ENCODE results near the gene PTGER2.
A peak's percentile ranks its signal among the peaks of the same experiment; 100 is the strongest.

The PTGER2 gene, protein sequence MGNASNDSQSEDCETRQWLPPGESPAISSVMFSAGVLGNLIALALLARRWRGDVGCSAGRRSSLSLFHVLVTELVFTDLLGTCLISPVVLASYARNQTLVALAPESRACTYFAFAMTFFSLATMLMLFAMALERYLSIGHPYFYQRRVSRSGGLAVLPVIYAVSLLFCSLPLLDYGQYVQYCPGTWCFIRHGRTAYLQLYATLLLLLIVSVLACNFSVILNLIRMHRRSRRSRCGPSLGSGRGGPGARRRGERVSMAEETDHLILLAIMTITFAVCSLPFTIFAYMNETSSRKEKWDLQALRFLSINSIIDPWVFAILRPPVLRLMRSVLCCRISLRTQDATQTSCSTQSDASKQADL

DNA sequence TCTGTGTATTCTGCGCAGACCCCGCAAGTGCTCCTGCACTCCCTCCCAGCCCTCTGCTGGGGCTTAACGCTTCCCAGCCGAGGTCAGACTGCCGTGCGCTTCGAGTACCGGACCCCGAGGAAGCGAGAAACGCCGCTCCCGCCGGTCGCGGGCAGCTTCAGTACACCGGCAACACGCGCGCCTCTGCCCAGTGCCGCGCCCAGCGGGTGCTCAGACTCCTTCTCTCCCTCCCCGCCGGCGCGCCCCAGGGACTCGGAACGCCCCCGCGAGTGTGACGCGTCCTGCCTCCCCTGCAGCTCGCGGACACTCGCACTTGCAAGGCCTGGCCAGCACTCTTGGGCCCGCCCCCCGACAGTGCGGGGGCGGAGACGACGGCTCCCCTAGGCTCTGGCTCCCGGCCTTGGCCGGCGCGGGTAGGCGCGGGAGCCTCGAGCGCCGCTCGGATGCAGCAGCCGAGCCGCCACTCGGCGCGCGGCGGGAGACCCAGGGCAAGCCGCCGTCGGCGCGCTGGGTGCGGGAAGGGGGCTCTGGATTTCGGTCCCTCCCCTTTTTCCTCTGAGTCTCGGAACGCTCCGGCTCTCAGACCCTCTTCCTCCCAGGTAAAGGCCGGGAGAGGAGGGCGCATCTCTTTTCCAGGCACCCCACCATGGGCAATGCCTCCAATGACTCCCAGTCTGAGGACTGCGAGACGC, at the start of gene PTGER2:
Gene PTGER2, plus strand, starts transcription at position 410 of the 692 bp plus-strand sequence. Its CDS starts 237 bp downstream, at position 647.
- peak; percentile 87 for DNase-seq

DNA sequence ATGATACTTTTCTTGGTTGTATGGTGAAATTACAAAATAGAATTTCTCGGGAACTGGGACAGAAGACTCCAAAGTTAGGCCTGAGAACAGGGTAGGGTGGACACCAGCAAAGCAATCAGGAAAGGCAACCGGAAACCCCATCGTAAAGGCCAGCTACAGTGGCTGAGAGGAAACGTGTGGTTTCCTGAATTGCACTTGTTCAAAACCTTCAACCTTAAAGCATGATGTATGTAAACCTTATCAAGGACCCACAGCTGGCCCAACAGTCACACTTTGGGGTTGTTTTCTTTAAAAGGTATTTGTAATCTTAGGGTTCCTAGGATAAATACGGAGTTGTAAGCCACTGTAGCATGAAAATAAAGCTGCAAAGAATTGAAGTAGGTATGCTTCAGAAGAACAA, 48.9 kb upstream of the PTGER2 start:
- DNase-seq: no peak

DNA sequence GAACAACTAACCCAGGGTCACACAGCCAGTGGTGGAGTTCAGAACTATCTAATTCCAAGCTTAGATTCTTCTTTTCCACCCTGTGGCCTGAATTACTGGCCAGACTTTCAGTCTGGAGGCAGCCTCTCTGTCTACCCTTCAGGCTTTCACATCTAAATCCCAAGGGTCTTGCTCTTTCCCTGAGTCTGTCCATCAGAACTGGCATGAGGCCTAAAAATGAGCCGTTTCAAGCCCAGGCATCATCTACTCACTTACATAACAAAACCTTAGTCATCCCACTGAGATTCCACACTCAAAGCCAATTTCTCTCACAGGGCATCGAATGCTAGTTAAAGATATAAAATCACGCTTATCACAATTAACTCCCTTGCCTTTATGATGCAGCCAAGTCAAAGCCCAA, 47.9 kb upstream of the PTGER2 start:
- DNase-seq: no peak

DNA sequence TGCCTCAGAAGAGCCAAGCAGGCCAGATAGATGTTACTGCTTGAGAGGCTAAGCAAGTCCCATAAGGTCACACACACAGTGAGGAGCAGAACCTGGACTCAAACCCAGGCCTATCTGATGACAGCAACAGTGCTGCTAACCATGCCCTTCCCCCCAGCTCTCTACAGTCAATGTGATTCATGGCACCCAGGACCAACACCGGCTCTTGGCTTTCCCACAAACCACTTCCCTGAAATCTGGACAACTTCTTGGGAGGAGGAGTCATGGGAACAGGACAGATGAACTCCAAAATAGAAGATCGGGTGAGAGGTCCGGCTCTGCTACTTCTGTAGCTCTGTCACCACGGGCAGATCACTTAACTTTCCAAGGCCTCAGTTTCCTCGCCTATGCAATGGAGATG, 47.3 kb upstream of the PTGER2 start:
- no peak for DNase-seq

DNA sequence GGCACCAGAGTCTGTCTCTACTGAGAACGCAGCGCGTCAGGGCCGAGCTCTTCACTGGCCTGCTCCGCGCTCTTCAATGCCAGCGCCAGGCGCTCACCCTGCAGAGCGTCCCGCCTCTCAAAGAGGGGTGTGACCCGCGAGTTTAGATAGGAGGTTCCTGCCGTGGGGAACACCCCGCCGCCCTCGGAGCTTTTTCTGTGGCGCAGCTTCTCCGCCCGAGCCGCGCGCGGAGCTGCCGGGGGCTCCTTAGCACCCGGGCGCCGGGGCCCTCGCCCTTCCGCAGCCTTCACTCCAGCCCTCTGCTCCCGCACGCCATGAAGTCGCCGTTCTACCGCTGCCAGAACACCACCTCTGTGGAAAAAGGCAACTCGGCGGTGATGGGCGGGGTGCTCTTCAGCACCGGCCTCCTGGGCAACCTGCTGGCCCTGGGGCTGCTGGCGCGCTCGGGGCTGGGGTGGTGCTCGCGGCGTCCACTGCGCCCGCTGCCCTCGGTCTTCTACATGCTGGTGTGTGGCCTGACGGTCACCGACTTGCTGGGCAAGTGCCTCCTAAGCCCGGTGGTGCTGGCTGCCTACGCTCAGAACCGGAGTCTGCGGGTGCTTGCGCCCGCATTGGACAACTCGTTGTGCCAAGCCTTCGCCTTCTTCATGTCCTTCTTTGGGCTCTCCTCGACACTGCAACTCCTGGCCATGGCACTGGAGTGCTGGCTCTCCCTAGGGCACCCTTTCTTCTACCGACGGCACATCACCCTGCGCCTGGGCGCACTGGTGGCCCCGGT, 46.4 kb upstream of the PTGER2 start, which contains the start of gene PTGDR:
Gene PTGDR, plus strand, starts transcription at position 198 of the 778 bp plus-strand sequence. Its CDS starts 117 bp downstream, at position 315.
- no peak for DNase-seq

DNA sequence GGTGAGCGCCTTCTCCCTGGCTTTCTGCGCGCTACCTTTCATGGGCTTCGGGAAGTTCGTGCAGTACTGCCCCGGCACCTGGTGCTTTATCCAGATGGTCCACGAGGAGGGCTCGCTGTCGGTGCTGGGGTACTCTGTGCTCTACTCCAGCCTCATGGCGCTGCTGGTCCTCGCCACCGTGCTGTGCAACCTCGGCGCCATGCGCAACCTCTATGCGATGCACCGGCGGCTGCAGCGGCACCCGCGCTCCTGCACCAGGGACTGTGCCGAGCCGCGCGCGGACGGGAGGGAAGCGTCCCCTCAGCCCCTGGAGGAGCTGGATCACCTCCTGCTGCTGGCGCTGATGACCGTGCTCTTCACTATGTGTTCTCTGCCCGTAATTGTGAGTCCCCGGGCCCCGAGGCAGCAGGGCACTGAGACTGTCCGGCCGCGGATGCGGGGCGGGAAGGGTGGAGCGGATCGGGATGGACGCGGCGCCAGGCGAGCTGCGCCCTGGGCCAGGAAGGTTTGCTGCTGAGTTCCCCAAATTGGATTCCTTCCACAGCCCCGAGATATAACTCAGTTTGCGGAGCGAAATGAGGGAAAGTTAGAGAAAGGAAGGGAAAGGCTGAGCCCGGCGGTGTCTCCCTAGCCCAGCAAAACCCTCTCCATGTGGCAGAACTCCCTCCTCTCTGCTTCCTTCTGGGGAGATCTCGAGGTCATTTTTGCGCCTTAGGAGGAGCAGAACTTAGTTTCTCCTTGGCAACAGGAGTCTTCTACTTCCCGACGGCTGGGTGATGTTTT, 45.6 kb upstream of the PTGER2 start:
- DNase-seq: no peak

DNA sequence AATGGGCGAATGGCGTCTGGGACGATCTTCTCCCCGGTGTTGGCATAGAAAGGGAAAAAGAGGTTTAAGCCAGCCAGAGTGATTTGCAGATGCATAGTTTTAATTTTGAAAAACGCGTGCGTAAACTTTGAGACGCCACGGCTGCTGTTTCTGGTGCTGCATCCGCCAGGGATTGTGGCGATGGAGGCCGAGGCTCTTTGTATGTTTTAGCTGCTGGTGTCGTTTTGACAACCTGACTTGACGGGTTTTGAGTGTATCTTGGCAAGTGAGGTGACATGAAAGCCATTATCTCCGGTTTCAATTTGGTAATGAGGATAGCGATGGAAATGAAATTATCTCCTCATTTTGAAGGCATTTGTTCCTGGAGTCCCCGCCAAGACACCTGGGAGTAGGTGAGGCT, 45.0 kb upstream of the PTGER2 start:
- DNase-seq: no peak

DNA sequence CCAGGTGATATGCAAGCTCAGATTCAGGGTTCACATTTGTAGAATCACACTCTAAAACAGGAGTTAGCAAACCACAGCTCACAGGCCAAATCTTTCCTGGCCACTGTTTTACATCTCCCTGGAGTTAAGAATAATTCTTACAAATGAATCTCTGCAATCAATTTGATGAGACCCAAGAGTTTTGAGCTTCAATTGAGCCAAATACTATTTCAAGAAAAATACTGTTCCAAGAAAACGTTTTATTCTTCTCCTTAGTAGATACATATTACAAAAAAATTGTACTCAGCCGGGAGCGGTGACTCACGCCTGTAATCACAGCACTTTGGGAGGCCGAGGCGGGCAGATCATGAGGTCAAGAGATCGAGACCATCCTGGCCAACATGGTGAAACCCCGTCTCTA, 44.1 kb upstream of the PTGER2 start:
- DNase-seq: no peak

DNA sequence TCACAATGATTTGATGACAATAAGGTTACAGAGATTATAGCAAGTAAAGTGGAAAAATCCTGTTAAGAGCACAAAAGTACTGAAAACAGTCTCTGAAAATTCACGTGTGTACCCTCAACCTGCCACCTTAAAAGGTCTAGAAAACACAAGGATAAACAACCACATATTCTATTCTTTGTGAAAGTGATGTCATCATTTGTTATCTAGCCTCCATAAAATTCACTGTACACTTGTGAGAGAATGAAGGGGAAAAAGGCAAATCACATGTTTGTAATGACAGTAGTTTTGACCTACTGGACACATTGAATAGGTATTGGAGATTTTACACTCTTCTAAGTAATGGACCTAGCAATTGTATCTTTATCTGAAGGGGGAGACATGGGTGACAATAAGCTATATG, 42.6 kb upstream of the PTGER2 start:
- no peak for DNase-seq

DNA sequence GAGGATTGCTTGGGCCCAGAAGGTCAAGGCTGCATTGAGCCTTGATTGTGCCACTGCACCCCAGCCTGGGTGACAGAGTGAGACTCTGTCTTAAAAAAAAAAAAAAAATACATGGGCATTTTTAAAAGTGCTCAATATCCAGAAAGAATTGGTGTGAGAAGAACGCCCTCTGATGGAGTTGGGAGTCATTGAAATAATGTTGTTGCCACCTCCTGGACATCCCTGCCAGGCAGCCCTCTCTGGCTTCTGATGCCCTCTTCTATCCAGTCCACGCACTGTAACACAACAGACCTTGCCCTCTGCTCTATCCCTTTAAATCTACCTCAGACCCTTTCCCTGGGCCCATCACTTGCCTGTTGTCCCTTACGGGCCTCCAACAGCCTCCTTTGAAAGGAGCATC, 41.7 kb upstream of the PTGER2 start:
- DNase-seq: peak; percentile 10

DNA sequence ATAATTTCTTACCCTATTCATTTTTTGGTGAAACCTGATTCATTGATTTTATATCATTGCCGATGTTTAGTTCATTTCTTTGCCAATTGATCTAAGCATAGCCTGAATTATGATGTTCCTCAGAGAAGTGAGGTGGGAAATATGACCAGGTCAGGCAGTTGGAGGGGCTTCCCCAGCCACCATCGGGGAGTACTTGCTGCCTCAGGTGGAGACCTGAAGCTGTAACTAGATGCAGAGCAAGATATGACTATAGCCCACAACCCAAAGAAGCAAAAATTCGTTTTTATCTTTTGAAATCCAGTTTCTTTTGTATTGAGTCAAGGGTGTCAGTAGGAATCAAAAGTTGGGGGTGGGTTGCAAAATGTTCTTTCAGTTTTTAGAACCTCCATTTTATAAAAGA, 38.7 kb upstream of the PTGER2 start:
- DNase-seq: no peak

DNA sequence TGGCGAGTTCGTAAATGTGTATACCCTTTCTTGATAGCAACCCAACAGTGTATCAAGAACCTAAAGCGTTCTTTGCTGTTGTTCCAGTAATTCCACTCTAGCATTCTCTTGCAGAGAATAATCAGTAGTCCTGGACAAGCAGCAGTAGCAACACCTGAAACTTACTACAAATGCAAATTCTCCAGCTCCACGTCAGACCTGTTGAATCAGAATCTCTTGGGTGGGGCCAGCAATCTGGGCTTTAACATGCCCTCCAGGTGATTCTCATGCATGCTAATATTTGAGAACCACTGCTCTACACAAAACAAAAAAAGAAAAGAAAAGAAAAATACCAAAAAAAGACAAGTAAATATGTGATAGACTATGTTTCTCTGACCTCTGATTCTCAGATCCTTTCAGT, 36.6 kb upstream of the PTGER2 start:
- no peak for DNase-seq

DNA sequence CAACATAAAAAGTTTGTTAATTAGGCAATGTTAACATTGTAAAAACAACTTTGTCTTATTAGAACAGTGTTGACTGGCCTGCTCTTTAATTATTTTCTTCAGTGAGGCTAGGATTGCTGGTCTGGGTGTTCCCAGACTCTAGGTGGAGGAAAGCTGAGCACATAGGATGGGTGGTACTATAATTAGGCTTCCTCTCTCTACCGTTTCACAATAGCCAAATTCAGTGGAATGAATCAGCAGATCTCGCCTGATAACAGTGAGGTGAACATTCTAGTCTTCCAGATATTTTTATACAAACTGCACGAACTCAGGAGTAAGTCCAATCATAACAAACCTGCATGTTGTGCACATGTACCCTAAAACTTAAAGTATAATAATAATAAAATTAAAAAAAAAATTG, 34.7 kb upstream of the PTGER2 start:
- DNase-seq: no peak

DNA sequence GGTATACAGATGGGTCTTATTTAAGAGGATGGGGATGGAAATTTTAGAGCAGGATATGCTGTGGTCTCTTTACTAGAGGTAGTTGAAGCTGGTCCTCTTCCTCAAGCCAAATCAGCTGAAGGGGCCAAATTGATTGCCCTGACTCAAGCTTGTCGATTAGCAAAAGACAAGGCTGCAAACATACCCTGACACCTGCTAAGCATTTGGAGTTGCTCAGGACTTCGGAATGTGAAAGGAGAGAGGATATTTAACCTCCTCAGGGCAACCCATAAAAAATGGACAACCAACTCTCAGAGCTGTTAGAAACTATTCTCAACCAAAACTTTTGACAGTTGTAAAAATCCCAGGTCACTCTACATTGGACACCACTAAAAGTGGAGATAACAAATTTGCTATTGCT, 31.0 kb upstream of the PTGER2 start:
- no peak for DNase-seq

DNA sequence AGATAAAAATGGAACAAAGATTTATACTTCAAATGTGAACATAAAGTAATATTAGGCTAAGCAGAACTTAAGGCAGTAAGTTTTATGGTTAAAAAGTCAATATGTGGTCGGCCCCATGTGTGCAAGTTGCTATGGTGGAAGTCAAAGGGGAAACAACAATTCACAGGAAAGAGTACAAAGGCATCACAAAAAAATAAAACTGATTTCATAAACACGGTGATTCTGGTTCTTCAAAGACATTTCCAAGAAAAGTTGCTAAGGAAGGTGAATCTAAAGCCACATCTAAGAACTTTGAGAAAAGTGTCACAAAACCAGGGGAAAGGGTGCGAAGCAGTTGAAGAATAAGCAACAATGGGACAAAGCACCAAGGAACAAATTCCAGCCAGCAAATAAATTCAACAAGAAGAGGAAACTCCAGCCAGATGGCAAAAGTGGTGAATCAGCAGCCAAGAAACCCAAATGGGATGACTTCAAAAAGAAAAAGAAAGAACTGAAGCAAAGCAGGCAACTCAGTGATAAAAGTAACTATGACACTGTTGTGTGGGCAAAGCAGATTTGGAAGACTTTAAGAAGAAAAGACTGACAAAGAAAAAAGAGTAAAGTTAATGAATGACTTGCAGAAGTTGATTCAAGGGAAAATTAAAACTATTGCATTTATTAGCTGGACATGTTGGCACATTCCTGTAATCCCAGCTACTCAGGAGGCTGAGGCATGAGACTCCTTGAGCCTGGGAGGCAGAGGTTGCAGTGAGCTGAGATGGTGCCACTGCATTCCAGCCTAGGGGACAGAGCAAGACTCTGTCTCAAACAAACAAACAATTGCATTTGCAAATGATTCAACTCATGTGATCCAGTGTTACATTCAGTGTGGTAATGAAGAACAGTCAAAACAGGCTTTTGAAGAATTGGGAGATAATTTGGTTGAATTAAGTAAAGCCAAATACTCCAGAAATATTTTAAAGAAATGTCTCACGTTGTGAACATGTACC, 27.2 kb upstream of the PTGER2 start:
- DNase-seq: no peak

DNA sequence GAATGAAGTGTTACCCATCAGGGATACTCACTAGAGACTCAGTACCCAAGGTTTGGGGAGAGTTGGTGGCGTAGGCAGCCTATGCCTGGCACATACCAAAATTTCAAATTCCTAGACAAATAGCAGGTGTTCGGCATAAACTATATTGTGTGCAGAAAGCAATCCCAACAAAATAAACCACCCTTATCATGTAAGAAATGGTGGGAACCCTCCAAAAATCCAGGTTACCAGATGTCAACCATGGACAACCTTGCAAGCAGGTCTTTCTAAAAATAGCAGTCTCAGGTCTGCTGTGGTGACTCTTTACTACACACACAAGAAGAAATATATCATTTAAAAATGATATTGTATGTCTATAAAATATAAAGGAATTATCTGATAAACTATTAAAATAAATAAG, 17.7 kb upstream of the PTGER2 start:
- no peak for DNase-seq

DNA sequence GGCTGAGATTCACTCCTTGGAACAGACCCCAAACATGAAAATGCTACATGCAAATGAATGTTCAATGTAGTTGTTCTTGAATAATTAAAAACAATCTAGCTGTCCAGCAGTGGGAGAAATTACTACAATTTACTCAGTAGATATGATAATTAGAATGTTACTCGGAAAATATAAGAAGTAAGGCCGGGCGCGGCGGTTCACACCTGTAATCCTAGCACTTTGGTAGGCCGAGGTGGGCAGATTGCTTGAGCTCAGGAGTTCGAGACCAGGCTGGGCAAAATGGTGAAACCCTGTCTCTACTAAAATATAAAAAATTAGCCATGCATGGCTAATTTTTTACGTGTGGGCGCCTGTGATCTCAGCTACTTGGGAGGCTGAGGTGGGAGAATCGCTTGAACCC, 15.3 kb upstream of the PTGER2 start:
- DNase-seq: no peak

DNA sequence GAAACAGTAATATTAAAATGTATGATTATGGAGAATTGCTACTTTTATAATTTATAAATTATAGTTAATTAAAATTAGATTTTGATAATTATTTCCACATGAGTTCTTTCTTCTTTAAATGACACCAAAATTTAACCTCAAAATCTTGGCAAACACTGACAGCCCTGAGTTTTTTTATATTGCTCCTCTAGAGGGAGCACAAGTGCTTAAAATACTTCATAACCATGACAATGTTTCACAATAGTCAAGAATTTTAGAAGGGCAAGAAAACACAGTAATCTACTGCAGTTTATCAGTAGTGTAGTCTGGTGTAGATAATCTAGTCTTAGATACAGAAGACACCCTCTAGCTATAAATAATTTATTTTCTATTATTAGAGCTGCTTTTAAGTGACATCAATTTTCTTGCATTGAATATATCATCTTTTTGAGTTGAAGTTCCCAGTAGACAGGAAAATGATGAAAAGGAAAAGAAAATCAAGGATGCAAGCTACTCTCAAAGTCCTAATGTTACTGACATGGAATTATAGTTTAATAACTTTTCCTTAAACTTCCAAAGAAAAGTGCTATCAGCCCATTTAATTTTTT, 14.3 kb upstream of the PTGER2 start:
- peak; percentile 19 for DNase-seq

DNA sequence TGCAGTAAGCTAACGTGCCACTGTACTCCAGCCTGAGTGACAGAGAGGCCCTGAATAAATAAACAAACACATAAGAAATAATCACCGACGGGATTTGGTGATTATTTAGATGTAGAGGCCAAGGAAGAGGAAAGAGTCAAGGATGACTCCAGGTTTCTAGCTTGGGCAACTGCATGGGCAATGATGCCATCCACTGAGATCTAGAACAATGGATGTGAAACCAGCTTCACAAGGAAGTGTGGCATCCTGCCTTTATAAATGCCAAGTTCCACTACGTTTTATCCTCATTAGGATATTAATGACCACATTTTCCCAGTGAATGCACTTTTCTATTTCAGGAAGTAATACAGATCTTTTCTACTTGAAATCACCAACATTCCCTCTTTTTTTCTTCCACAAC, 10.9 kb upstream of the PTGER2 start:
- no peak for DNase-seq

DNA sequence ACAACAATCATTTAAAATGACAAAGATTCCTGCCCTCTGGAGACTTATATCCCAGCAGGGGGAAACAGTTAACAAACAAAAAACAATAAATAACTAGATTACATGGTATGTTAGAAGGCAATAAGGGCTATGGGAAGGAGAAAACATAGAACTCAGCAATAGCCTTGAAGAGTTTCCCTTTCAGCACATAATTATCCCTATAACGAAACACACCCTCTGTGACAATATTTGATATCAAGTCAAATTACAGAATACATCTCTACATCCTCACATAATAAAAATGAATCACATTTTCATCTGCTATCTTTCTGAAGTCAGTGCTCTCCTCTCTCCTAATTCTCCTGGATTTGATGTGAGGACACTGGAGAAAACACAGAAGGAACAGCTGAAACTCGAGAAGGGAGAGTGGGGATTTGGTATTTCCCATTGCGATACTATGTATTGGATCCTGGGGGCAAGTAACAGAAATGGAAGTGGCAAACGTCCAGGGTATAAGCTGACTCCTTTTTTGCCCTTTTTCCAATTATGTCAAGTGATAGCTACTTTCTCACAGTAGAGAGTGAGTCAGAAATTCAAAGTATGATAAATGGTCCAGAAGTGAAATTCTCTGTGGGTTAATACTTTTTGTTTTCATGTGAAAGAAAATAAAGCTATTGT, 9.7 kb upstream of the PTGER2 start:
- no peak for DNase-seq

DNA sequence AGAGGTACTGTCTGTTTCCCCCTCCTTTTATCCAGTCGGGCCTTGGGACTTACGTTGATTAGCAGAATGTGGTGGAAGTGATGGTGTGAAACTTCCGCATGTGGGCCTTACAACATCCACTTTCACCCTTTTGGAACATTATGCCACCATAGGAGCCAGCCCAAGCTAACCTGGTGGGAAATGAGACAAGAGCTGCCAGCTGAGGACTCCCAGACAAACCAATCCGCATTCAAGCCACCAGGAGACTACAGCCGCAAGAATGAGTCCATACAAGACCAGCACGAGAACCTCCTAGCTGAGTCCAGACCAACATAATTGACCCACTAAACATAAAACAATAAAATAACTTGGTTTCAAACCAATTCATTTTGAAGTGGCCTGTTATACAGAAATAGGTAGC, 9.1 kb upstream of the PTGER2 start:
- DNase-seq: no peak

Measured in COR-L47 (cell line).